H1 (cell line): ENCODE results near the gene IGSF11. TPM values are rescaled to one million over a fixed set of nuclear protein-coding genes. Genes with fewer than 3 reads are reported as not detected.

Source experiments
- CHD7 ChIP-seq: fragments of 300-600 bp; sonication (generic); IDR thresholded peaks from 2 replicates; pipeline ENCODE4 v1.7.1; 2012; ENCODE audit warnings: low read length, moderate library complexity, mild to moderate bottlenecking, inconsistent platforms; ENCODE audit not compliant: insufficient replicate concordance
- CREB1 ChIP-seq: IDR thresholded peaks from 2 replicates; pipeline ENCODE4 v1.6.1; 2012; ENCODE audit warnings: inconsistent platforms
- EGR1 ChIP-seq: IDR thresholded peaks from 2 replicates; pipeline ENCODE4 v1.6.1; 2011; ENCODE audit warnings: low read depth, low read length, borderline replicate concordance
- FOSL1 ChIP-seq: IDR thresholded peaks from 2 replicates; pipeline ENCODE4 v1.6.1; 2011; ENCODE audit warnings: mild to moderate bottlenecking, low read depth, low read length, moderate library complexity; ENCODE audit not compliant: insufficient read depth
- JUN ChIP-seq: IDR thresholded peaks from 2 replicates; pipeline ENCODE4 v1.6.1; 2011; ENCODE audit warnings: low read depth, mild to moderate bottlenecking, improper control_type of control experiment, low read length
- KDM5A ChIP-seq: fragments of 200-600 bp; IDR thresholded peaks from 2 replicates; pipeline ENCODE4 v1.7.1; 2012; ENCODE audit warnings: mild to moderate bottlenecking, low read length, inconsistent platforms, mixed read lengths
- NRF1 ChIP-seq: IDR thresholded peaks from 2 replicates; pipeline ENCODE4 v1.6.1; 2011; ENCODE audit warnings: mild to moderate bottlenecking, low read depth, low read length, improper control_type of control experiment
- RNF2 ChIP-seq: fragments of 200-900, 300-1000 bp; sonication (generic); IDR thresholded peaks from 2 replicates; pipeline ENCODE4 v1.7.1; 2016; ENCODE audit warnings: borderline replicate concordance, low read depth, mild to moderate bottlenecking, antibody characterized with exemption, low read length; ENCODE audit not compliant: poor library complexity, severe bottlenecking; ENCODE audit errors: missing control alignments
- SIRT6 ChIP-seq: IDR thresholded peaks from one replicate; pipeline ENCODE4 v1.7.1; 2012; ENCODE audit warnings: low read length, inconsistent platforms
- TAF7 ChIP-seq: optimal IDR thresholded peaks from 2 replicates; pipeline ENCODE3; 2011; ENCODE audit warnings: low read depth, mild to moderate bottlenecking, inconsistent platforms, low read length, moderate library complexity, borderline replicate concordance
- TEAD4 ChIP-seq: IDR thresholded peaks from 2 replicates; pipeline ENCODE4 v1.6.1; 2012; ENCODE audit warnings: low read depth, low read length, inconsistent platforms, mixed read lengths
- polyA plus RNA-seq, 7 experiments: library from polyadenylated mRNA; depleted of rRNA in 3 of 7; stranded (reverse) in 5 of 7; unstranded in 2 of 7; fragments of >200 nt in 5 of 7; fragments of 200-250 nt in 2 of 7; gene quantifications; 1 replicate in 5 of 7; 2 replicates in 1 of 7; 4 replicates in 1 of 7; pipeline versions ENCODE4 v1.2.1 to v1.2.3, GENCODE V29; 2011 to 2013; ENCODE audit warnings: missing spikeins in 2 of 7, mixed read lengths in 2 of 7
- total RNA-seq: library from RNA; stranded (reverse); fragmentation: NEBNext Ultra II Directional; extraction: Animal tissue kit (Norgen Biotek cat#: 25700); gene quantifications from 2 replicates; pipeline ENCODE4 v1.2.1, GENCODE V29; 2021

The IGSF11 gene
- total and polyA plus RNA-seq, 2 of the 8 experiments (the other 6 are each of a cell fraction or from before 2014, with no cell fraction given), result 1.1 to 4.1 TPM

DNA sequence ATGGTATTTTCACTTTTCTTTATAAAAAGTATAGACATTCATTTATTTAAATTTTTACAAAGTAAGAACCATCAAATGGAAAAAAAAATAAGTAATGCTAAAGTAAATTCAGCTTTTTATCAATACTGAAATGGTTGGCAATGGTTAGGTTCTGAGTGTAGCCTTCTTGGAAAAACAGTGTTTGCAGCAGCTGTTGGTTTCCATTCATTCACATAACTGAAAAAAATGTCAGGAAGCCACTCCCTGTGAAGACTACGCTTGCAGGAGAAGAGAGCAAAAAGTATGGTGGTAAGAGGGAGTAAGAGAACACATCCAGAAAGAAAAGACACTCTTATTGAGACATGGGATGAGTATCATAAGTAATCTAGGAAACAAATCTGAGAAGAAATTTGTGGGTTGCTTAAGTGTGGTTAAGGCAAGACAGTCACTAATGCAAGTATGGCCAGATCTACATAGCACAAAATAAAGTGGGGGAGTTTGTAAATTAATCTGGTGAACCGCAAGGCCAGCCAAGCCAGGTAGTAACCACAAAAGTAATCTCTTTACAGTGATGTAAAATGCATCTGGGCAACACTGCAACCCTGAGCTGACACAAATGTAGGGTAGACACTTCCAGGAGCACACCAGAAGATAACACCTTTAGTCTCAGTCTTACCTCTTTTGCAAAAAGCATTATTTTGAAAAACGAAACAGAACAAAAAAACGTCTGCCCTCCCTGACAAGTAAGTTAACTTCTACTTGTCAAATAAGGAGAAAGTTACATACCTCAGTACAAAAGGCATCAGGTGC, 133.7 kb downstream of the IGSF11 start (continued):
- TF ChIP-seq CHD7, result no peak
- no peak for TF ChIP-seq RNF2
- TF ChIP-seq TEAD4, result no peak
- TF ChIP-seq NRF1, result no peak
- TF ChIP-seq SIRT6, result no peak
- TF ChIP-seq EGR1, result no peak
- no peak for TF ChIP-seq FOSL1
- no peak for TF ChIP-seq KDM5A
- no peak for TF ChIP-seq CREB1
- no peak for TF ChIP-seq JUN
- TF ChIP-seq TAF7, result no peak
